GM06990 (cell line): Measurements from ENCODE around the gene TBC1D24.

ENCODE experiments used
- DNase-seq: peaks from one replicate; pipeline ENCODE4 v3.0.0-alpha.2; 2011; ENCODE audit not compliant: insufficient read length; ENCODE audit errors: extremely low read depth
- H3K27me3 ChIP-seq: replicated peaks from 2 replicates; pipeline ENCODE4 v1.6.0; 2011; ENCODE audit warnings: low read length; ENCODE audit not compliant: control insufficient read depth, insufficient read depth
- H3K36me3 ChIP-seq: 2 replicates; pipeline ENCODE4 v1.5.1; 2011; ENCODE audit warnings: low read length; ENCODE audit not compliant: control insufficient read depth, insufficient read depth
- H3K4me3 ChIP-seq: replicated peaks from 2 replicates; pipeline ENCODE4 v1.5.1; 2011; ENCODE audit warnings: low read depth, mild to moderate bottlenecking, control low read depth, low read length
- TF ChIP-seq, protein P1 (sequence below): IDR thresholded peaks from 2 replicates; pipeline ENCODE4 v1.5.1; 2011; ENCODE audit warnings: low read length, control low read depth, mild to moderate bottlenecking, inconsistent platforms; ENCODE audit not compliant: insufficient read depth, poor library complexity, severe bottlenecking

Gene TBC1D24

DNA sequence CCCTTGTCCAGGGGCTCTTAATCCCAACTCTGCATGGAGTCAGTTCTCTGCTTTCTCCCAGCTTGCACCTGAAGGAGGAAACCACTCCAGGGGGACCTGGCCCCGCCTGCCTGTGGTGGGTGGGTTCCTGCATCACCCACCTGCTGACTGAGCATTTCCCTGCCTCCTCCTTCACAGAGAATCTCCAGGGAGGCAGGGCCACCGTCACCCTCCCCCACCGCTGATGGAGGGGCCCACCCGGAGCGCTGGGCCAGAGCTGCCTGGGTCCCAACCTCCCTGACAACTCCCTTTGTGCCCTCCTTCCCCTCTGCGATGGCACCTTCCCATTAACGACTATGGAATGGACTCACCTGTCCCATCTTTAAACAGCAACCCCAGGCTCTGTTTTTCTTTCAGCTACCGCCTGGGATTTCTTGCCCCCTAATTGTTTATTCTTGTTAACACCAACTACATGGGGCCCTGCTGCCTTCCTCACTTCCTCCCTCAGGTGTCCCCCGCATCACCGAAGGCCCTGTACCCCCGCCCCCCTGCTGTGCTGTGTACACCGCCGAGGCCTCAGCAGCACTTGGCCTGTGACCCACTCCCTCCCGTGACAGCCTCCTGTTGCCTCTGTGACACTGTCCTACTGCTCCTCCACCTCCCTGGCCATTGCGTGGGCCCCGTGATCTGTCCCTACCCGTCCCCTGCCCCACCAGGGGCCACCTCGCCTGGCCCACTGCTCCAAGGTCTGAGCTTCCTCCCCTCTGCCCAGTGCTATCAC, 15.9 kb upstream of the TBC1D24 start:
- DNase-seq, result no peak

DNA sequence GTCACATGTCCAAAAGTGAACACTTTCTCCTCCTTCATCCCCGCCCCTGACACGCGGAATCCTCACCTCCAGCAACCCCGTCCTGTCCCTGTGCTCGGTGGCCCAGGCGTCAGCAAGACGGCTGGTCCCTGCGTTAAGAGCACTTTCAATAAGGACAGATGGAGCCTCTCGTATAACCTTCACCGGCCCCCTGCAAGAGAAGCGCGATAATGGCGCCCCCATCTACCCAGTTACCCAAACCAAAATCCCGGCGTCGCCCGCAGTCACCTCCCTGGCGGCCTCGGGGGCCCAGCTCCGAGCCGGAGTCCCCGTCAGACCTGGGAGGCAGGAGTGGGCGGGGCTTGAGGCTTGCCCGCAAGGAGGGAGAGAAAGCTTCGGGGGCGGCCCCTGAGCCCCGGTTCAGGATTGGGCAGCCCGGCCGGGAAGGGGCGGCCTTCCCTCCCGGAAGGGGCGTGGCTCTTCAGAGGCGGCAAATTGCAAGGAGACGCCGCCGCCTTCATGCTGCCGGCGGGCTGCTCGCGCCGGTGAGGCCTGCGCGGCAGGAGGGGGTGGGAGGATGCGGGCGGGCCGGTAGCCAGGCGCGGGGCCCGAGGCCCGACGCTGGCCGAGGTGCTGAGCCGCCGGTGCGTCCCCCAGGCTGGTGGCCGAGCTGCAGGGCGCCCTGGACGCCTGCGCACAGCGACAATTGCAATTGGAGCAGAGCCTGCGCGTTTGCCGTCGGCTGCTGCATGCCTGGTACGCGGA, 15.1 kb upstream of the TBC1D24 start, which contains the start of gene TEDC2:
Gene TEDC2 (plus strand): TSS at position 463 of the 744 bp plus-strand sequence. CDS start 36 bp downstream, at position 499.
- TF ChIP-seq, protein P1, sequence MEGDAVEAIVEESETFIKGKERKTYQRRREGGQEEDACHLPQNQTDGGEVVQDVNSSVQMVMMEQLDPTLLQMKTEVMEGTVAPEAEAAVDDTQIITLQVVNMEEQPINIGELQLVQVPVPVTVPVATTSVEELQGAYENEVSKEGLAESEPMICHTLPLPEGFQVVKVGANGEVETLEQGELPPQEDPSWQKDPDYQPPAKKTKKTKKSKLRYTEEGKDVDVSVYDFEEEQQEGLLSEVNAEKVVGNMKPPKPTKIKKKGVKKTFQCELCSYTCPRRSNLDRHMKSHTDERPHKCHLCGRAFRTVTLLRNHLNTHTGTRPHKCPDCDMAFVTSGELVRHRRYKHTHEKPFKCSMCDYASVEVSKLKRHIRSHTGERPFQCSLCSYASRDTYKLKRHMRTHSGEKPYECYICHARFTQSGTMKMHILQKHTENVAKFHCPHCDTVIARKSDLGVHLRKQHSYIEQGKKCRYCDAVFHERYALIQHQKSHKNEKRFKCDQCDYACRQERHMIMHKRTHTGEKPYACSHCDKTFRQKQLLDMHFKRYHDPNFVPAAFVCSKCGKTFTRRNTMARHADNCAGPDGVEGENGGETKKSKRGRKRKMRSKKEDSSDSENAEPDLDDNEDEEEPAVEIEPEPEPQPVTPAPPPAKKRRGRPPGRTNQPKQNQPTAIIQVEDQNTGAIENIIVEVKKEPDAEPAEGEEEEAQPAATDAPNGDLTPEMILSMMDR, result no peak
- no peaks in the 10 kb centered on the region for H3K27me3 ChIP-seq
- peak within 1 kb of the TSS; percentile 77 for H3K4me3 ChIP-seq
- H3K36me3 ChIP-seq, result peaks cover 20% of the 10 kb centered on the region
- DNase-seq, result peak; percentile 96

More for the DNA sequence above, 15.9 kb upstream of the TBC1D24 start:
- Histone ChIP-seq H3K36me3 (peaks cover 25% of the 10 kb centered on the region), H3K4me3 (peak overlapping the region; percentile 77), H3K27me3 (no peaks in the 10 kb centered on the region)
- TF ChIP-seq, protein P1, result no peak

DNA sequence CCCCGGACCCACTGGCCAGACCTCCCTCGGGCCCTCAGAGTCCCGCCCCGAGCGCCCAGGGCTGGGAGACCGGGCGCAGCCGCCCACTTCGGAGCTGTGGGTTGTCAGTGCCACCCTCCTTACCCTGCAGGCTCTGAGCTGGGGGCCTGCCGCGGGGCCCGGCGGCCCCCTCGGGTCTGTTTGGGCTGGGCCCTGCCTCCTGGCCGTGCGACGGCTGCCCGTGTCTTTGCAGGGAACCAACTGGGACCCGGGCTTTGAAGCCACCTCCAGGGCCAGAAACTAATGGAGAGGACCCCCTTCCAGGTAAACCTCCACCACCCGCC, 14.6 kb upstream of the TBC1D24 start:
- TF ChIP-seq, protein P1, result no peak
- peak overlapping the region; percentile 77 for H3K4me3 ChIP-seq
- no peak for DNase-seq
- peaks cover 16% of the 10 kb centered on the region for H3K36me3 ChIP-seq
- no peaks in the 10 kb centered on the region for H3K27me3 ChIP-seq

DNA sequence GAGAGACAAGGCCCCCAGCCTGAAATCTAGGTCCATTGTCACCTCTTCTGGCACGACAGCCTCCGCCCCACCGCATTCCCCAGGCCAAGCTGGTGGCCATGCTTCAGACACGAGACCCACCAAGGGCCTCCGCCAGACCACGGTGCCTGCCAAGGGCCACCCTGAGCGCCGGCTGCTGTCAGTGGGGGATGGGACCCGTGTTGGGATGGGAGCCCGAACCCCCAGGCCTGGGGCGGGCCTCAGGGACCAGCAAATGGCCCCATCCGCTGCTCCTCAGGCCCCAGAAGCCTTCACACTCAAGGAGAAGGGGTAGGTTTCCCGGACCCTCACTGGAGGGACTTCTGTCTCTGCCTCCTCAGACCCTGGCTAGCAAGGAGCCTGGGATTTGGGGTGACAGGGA, 14.0 kb upstream of the TBC1D24 start:
- no peaks in the 10 kb centered on the region for H3K27me3 ChIP-seq
- TF ChIP-seq, protein P1, result no peak
- H3K36me3 ChIP-seq, result peaks cover 14% of the 10 kb centered on the region
- no peak for DNase-seq
- peak overlapping the region; percentile 77 for H3K4me3 ChIP-seq

DNA sequence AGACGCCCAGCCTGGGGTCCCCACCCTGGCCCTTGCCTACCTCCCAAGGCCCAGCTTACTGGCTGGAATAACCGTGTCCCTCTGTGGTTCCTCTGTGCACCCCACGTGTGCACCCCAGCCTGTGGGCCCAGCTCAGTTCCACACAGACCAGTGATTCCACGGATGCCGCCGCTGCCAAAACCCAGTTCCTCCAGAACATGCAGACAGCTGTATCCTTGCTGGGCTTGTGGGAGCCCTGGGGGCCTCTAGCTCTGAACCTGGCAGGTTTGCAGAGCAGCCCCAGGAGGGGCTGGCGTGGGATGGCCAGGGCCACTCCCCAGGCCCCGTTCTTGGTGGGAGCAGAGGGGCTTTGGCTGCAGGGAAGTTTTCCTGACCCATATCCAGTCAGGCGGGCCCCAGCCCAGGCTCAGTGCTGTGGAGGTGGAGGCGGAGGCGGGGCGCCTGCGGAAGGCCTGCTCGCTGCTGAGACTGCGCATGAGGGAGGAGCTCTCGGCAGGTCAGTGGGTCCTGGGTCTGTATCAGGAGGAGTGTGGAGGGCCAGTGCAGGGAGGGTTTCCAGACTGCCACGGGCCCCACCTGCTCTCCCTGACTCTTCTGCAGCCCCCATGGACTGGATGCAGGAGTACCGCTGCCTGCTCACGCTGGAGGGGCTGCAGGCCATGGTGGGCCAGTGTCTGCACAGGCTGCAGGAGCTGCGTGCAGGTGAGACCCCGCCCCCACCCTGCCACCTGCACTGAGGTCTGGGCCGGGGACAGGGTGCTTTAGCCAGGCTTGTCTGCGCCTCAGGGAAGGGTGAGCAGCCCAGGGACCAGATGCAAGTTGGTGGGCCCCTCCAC, 12.7 kb upstream of the TBC1D24 start:
- no peaks in the 10 kb centered on the region for H3K27me3 ChIP-seq
- no peak for DNase-seq
- peaks cover 2% of the 10 kb centered on the region; the same call in 1 of the 2 replicates for H3K36me3 ChIP-seq
- TF ChIP-seq, protein P1, result no peak
- H3K4me3 ChIP-seq, result no peak overlapping the region
